K562 (cell line): ENCODE measurements around the gene MDM4. TPM values are rescaled to one million over a fixed set of nuclear protein-coding genes. Genes with fewer than 3 reads are reported as not detected.

Source experiments
- ATAC-seq: fragments of 200-7000 bp; cut with Tn5 transposase; 3 replicates; pipeline ENCODE4 v1.9.1; 2020; ENCODE audit warnings: moderate library complexity
- BruUV-seq: library from RNA; stranded (reverse); fragments of 400-500 nt; replicated peaks from 2 replicates; lab custom pipeline; 2021; lab: Mats Ljungman, UMichigan
- CTCF ChIA-PET: fragments of 300-600 bp; formaldehyde crosslinking; extraction: SDS; loops from one replicate; lab custom pipeline; 2021; ENCODE audit warnings: low intra/inter-chr PET ratio; lab: Yijun Ruan, JAX
- POLR2A ChIA-PET: fragments of 300-600, 350-650 bp; sonication (Branson Sonifier 250); formaldehyde crosslinking; extraction: SDS; loops from one replicate; lab custom pipeline; 2021; ENCODE audit warnings: antibody characterized with exemption, inconsistent platforms; lab: Yijun Ruan, JAX
- DNase-seq, 4 experiments: peaks; one replicate each; pipeline versions ENCODE4 v3.0.0 to v3.0.0-alpha.2; 2011 to 2018; ENCODE audit warnings: low spot score in 3 of 4, mixed read lengths in 3 of 4; ENCODE audit errors: extremely low read depth in 1 of 4
- FAIRE-seq: peaks from 2 replicates; lab custom pipeline; 2011; peaks lifted over from hg19 to GRCh38; lab: Jason Lieb, UNC
- H2AFZ ChIP-seq: 2 replicates; pipeline ENCODE4 v1.6.0; 2011; ENCODE audit warnings: low read depth, low read length, control low read depth, inconsistent platforms
- H3K27ac ChIP-seq: fragments of 200-600 bp; 3 replicates; pipeline ENCODE4 v1.8.0; 2011; ENCODE audit warnings: low read depth, mild to moderate bottlenecking, control low read depth, inconsistent platforms, low read length, moderate library complexity, mixed read lengths; ENCODE audit errors: extremely low read depth
- H3K27me3 ChIP-seq, 2 experiments: fragments of 300-600 bp in 1 of 2; 2 replicates in 1 of 2; 3 replicates in 1 of 2; pipeline versions ENCODE4 v1.6.0 to v1.8.0; 2011; ENCODE audit warnings: inconsistent platforms in 2 of 2, low read length in 2 of 2, mild to moderate bottlenecking in 1 of 2, mixed read lengths in 1 of 2, moderate library complexity in 1 of 2; ENCODE audit not compliant: control insufficient read depth in 2 of 2, insufficient read depth in 2 of 2
- H3K36me3 ChIP-seq: fragments of 300-600 bp; 3 replicates; pipeline ENCODE4 v1.8.0; 2011; ENCODE audit warnings: mild to moderate bottlenecking, low read length, inconsistent platforms; ENCODE audit not compliant: control insufficient read depth, insufficient read depth
- H3K4me1 ChIP-seq, 2 experiments: fragments of 200-600 bp in 1 of 2; replicated peaks in 1 of 2; 2 replicates in 1 of 2; 3 replicates in 1 of 2; pipeline versions ENCODE4 v1.5.1 to v1.8.0; 2011; ENCODE audit warnings: inconsistent platforms in 2 of 2, low read length in 2 of 2, mild to moderate bottlenecking in 1 of 2, mixed read lengths in 1 of 2, moderate library complexity in 1 of 2; ENCODE audit not compliant: control insufficient read depth in 2 of 2, insufficient read depth in 2 of 2
- H3K4me2 ChIP-seq: 2 replicates; pipeline ENCODE4 v1.6.1; 2011; ENCODE audit warnings: low read length, control low read depth, inconsistent platforms, mixed read lengths; ENCODE audit not compliant: insufficient read depth
- H3K4me3 ChIP-seq: fragments of 200-600 bp; sonication (generic), shearing (Covaris generic); 2 replicates; pipeline ENCODE4 v1.5.1; 2016; ENCODE audit warnings: control low read depth, inconsistent platforms
- H3K79me2 ChIP-seq: fragments of 200-600 bp; 3 replicates; pipeline ENCODE4 v1.8.0; 2011; ENCODE audit warnings: low read length, inconsistent platforms; ENCODE audit not compliant: control insufficient read depth, insufficient read depth
- H3K9ac ChIP-seq, 2 experiments: 2 replicates each; pipeline versions ENCODE4 v1.6.0 to v1.6.1; 2011; ENCODE audit warnings: low read depth in 2 of 2, low read length in 2 of 2, control low read depth in 1 of 2, inconsistent platforms in 1 of 2, mild to moderate bottlenecking in 1 of 2, mixed read lengths in 1 of 2; ENCODE audit not compliant: insufficient read depth in 1 of 2
- H3K9me1 ChIP-seq: one replicate; pipeline ENCODE4 v1.6.0; 2011; ENCODE audit warnings: inconsistent platforms, mild to moderate bottlenecking, low read length, moderate library complexity; ENCODE audit not compliant: control insufficient read depth, insufficient read depth
- H3K9me3 ChIP-seq: replicated peaks from 2 replicates; pipeline ENCODE4 v1.5.1; 2011; ENCODE audit warnings: low read depth, low read length, inconsistent platforms; ENCODE audit not compliant: control insufficient read depth, insufficient read depth
- H4K20me1 ChIP-seq: replicated peaks from 2 replicates; pipeline ENCODE4 v1.6.1; 2011; ENCODE audit warnings: low read length, inconsistent platforms, mixed read lengths; ENCODE audit not compliant: control insufficient read depth, insufficient read depth
- ARID1B ChIP-seq: fragments of 450-650 bp; IDR thresholded peaks from 2 replicates; pipeline ENCODE4 v1.6.1; 2016; ENCODE audit warnings: antibody characterized with exemption, mild to moderate bottlenecking, inconsistent platforms
- E2F1 ChIP-seq: sonication (generic); formaldehyde crosslinking; IDR thresholded peaks from 2 replicates; pipeline ENCODE4 v1.8.1; 2023; ENCODE audit warnings: mild to moderate bottlenecking, missing genetic modification reagents, moderate library complexity
- GABPA ChIP-seq: fragments of 200-800 bp; sonication (Bioruptor generic); conservative IDR thresholded peaks from 2 replicates; pipeline ENCODE4 v1.6.1; 2016; ENCODE audit warnings: low read depth, missing genetic modification characterization, missing compliant biosample characterization
- HDAC3 ChIP-seq: fragments of 450-650 bp; IDR thresholded peaks from 2 replicates; pipeline ENCODE4 v1.6.1; 2018; ENCODE audit warnings: borderline replicate concordance, mild to moderate bottlenecking, moderate library complexity; ENCODE audit not compliant: partially characterized antibody
- MITF ChIP-seq: IDR thresholded peaks from 2 replicates; pipeline ENCODE4 v1.6.1; 2014; ENCODE audit warnings: antibody characterized with exemption
- MTA2 ChIP-seq: fragments of 450-650 bp; IDR thresholded peaks from 2 replicates; pipeline ENCODE4 v1.6.1; 2016; ENCODE audit warnings: low read depth
- RNF2 ChIP-seq: sonication (generic); IDR thresholded peaks from 2 replicates; pipeline ENCODE4 v1.6.1; 2016
- SNRNP70 ChIP-seq: fragments of 200-400 bp; formaldehyde crosslinking; optimal IDR thresholded peaks from 2 replicates; pipeline ENCODE3; 2017; ENCODE audit warnings: low read depth, low read length
- VEZF1 ChIP-seq: fragments of 200-800 bp; sonication (Bioruptor generic); IDR thresholded peaks from 2 replicates; pipeline ENCODE4 v1.6.1; 2017; ENCODE audit warnings: missing genetic modification characterization, missing compliant biosample characterization
- ZKSCAN3 ChIP-seq: fragments of 250-450 bp; sonication (Bioruptor Pico); IDR thresholded peaks from 2 replicates; pipeline ENCODE4 v1.4.0; 2020
- ZNF121 ChIP-seq: sonication (generic); formaldehyde crosslinking; conservative IDR thresholded peaks from 2 replicates; pipeline ENCODE4 v1.8.0; 2022; ENCODE audit warnings: missing genetic modification reagents
- ZNF134 ChIP-seq: fragments of 250-450 bp; sonication (Bioruptor Pico); conservative IDR thresholded peaks from 2 replicates; pipeline ENCODE4 v1.4.0; 2020
- ZNF175 ChIP-seq: fragments of 200-800 bp; sonication (Bioruptor generic); IDR thresholded peaks from 2 replicates; pipeline ENCODE4 v1.6.1; 2016; ENCODE audit warnings: low read depth, mild to moderate bottlenecking, missing genetic modification characterization, missing compliant biosample characterization
- ZNF696 ChIP-seq: fragments of 250-450 bp; sonication (Bioruptor Pico); conservative IDR thresholded peaks from 2 replicates; pipeline ENCODE4 v1.4.0; 2020; ENCODE audit warnings: mild to moderate bottlenecking, moderate library complexity
- WGBS: fragments of 100-300 bp; shearing (Covaris generic); methylation state at CpG from one replicate; pipeline ENCODE4 v1.1.6; 2016; ENCODE audit warnings: low coverage, mixed read lengths; ENCODE audit not compliant: insufficient coverage; ENCODE audit errors: missing lambda C conversion rate; 5-methylcytosine and 5-hydroxymethylcytosine counted together
- in situ Hi-C: fragments of 300-500 bp; cut with MboI; formaldehyde crosslinking; loops from 4 replicates; pipeline ENCODE4 v1.15.0; 2018; ENCODE audit warnings: inconsistent platforms, mixed read lengths
- intact Hi-C: fragments of 100-400 bp; cut with micrococcal nuclease; formaldehyde crosslinking; loops from 2 replicates; pipeline ENCODE4 v1.14.2; 2022
- polyA plus RNA-seq, 8 experiments: library from polyadenylated mRNA; depleted of rRNA in 4 of 8; stranded (reverse) in 5 of 8; unstranded in 3 of 8; fragments of >200 nt; fragmentation: Nextera tagmentation in 2 of 8; fragmentation: Illumina TruSeq in 1 of 8; extraction: Ambion mirVana in 2 of 8; extraction: Trizol in 1 of 8; gene quantifications; 2 replicates each; pipeline versions ENCODE4 v1.2.1 to v1.2.3, GENCODE V29; 2011 to 2014; ENCODE audit warnings: inconsistent platforms in 1 of 8, missing spikeins in 1 of 8
- total RNA-seq, 7 experiments: library from RNA; depleted of rRNA in 6 of 7; stranded (reverse); fragments of >200 nt in 6 of 7; fragmentation: Illumina TruSeq in 2 of 7; extraction: Trizol in 2 of 7; gene quantifications; 2 replicates each; pipeline versions ENCODE4 v1.2.1 to v1.2.3, GENCODE V29; 2011 to 2021; ENCODE audit warnings: low replicate concordance in 1 of 7

The MDM4 gene
- total and polyA plus RNA-seq, 9 of the 15 experiments (the other 6 are each of a cell fraction or from before 2014, with no cell fraction given), result 3.3 to 61.7 (median 21.2) TPM

GRCh38 chr1:204584699-204585372 lies 68.6 kb downstream of the MDM4 start:
- Histone ChIP-seq H3K9me3 (no peaks in the 10 kb centered on the region), H3K9me1 (no peaks in the 10 kb centered on the region), H2AFZ (no peak overlapping the region), H3K4me3 (no peak overlapping the region), H3K9ac (no peak overlapping the region), H3K36me3 (no peaks in the 10 kb centered on the region), H3K79me2 (no peaks in the 10 kb centered on the region), H3K27ac (no peak overlapping the region), H4K20me1 (0 out of 2 replicates have a peak, but pooled peaks cover 4% of the 10 kb centered on the region), H3K4me1 (peaks cover 3 to 4% of the 10 kb centered on the region in 2 experiments; a peak in 1 of 5 replicates), H3K4me2 (no peak overlapping the region), H3K27me3 (peaks cover 22 to 41% of the 10 kb centered on the region in 2 experiments)
- intact Hi-C loops (no loop called here), in situ Hi-C loops (no loop called here)
- FAIRE-seq (no peak), DNase-seq (no peak), ATAC-seq (peak; percentile 68)
- TF ChIP-seq MITF (no peak), SNRNP70 (no peak), MTA2 (no peak), ZNF134 (CRISPR knock-in tag) (no peak), ARID1B (no peak), RNF2 (no peak), ZNF696 (CRISPR knock-in tag) (no peak), VEZF1 (peak; percentile 26; the same call in 1 of the 2 replicates), ZKSCAN3 (CRISPR knock-in tag) (no peak), ZNF121 (CRISPR knock-in tag) (no peak), ZNF175 (CRISPR knock-in tag) (peak; percentile 95), HDAC3 (no peak), E2F1 (CRISPR knock-in tag) (no peak), GABPA (tag) (peak; percentile 29; the same call in 1 of the 2 replicates)
- CTCF ChIA-PET, result interaction anchor here (0.6 kb wide), 1 partner anchor 223 kb away, joined by 3 read pairs; no protein-coding TSS in a partner anchor
- POLR2A ChIA-PET, result interaction anchor here (1.3 kb wide), 1 partner anchor 12 kb away, joined by 3 read pairs; no protein-coding TSS in a partner anchor
- BruUV-seq, result no TSS peak
- 25% methylated on average over 11 of the region's 11 CpGs for WGBS
